Hepatocyte (in vitro differentiated cells): ENCODE results near the gene EAPP.

ENCODE experiments used
- EZH2 ChIP-seq: fragments of 200-600 bp; sonication (generic); IDR thresholded peaks from 2 replicates; pipeline ENCODE4 v1.6.1; 2016; ENCODE audit warnings: antibody characterized with exemption, mild to moderate bottlenecking, borderline replicate concordance
- TF ChIP-seq, protein P1 (sequence below): fragments of 200-600 bp; sonication (generic); IDR thresholded peaks from 2 replicates; pipeline ENCODE4 v1.5.1; 2016; ENCODE audit warnings: antibody characterized with exemption, mild to moderate bottlenecking; ENCODE audit not compliant: poor library complexity

DNA sequence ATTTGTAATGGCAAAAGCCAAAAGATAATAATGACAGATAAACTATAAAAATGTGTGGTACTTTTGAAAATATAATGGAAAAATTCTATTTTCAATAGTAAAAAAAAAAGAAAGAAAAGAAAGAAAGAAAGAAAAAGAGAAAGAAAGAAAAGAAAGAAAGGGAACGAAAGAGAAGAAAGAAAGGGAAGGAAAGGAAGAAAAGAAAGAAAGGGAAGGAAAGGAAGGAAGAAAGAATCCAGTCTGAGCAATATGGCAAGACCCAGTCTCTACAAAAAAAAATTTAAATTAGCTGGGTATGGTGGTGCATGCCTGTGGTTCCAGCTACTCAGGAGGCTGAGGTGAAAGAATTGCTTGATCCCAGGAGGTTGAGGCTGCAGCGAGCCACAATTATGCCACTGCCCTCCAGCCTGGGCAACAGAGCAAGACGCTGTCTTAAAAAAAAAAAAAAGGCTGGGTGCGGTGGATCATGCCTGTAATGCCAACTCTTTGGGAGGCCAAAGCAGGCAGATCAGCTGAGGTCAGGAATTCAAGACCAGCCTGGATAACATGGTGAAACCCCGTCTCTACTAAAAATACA is 38.4 kb downstream of the EAPP start:
- TF ChIP-seq, protein P1, sequence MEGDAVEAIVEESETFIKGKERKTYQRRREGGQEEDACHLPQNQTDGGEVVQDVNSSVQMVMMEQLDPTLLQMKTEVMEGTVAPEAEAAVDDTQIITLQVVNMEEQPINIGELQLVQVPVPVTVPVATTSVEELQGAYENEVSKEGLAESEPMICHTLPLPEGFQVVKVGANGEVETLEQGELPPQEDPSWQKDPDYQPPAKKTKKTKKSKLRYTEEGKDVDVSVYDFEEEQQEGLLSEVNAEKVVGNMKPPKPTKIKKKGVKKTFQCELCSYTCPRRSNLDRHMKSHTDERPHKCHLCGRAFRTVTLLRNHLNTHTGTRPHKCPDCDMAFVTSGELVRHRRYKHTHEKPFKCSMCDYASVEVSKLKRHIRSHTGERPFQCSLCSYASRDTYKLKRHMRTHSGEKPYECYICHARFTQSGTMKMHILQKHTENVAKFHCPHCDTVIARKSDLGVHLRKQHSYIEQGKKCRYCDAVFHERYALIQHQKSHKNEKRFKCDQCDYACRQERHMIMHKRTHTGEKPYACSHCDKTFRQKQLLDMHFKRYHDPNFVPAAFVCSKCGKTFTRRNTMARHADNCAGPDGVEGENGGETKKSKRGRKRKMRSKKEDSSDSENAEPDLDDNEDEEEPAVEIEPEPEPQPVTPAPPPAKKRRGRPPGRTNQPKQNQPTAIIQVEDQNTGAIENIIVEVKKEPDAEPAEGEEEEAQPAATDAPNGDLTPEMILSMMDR: no peak
- TF ChIP-seq EZH2: no peak
